ENCODE results near the gene RSPO1.

The RSPO1 gene

DNA sequence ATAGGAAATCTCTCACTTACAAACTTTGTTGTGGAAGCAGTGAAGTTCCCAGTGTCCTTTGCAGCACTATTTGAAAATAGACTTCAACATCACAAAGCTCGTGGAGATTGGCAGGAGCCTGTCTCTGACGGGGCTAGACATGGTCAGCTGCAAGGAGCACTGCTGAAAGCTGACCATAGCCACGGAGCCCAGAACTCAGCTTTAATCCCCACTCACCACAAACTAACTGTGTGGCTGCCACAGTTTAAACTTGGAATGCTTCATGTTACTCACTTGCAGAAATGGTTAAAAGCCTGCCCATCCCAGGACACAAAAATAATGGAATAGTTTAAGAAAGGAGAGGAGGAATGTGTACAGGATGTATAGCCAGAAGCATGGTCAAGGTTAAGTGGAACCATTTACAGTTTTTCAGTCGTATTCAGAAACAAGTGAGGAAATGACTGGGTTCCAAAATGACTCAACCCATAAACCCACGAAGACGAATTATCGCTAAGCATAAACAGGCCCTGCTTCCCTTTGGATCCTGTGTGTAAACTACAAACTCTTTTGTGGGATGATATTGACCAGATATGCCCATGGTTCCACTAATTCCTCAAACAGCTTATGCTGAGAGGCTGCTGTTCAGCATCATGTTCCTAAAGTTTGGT lies 59.7 kb downstream of the RSPO1 start:
- no peak overlapping the region for H3K4me3 ChIP-seq (ENCODE audit: low read depth, low read length)
- TF ChIP-seq, protein P1, sequence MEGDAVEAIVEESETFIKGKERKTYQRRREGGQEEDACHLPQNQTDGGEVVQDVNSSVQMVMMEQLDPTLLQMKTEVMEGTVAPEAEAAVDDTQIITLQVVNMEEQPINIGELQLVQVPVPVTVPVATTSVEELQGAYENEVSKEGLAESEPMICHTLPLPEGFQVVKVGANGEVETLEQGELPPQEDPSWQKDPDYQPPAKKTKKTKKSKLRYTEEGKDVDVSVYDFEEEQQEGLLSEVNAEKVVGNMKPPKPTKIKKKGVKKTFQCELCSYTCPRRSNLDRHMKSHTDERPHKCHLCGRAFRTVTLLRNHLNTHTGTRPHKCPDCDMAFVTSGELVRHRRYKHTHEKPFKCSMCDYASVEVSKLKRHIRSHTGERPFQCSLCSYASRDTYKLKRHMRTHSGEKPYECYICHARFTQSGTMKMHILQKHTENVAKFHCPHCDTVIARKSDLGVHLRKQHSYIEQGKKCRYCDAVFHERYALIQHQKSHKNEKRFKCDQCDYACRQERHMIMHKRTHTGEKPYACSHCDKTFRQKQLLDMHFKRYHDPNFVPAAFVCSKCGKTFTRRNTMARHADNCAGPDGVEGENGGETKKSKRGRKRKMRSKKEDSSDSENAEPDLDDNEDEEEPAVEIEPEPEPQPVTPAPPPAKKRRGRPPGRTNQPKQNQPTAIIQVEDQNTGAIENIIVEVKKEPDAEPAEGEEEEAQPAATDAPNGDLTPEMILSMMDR (IDR thresholded peaks at IDR 0.05; ENCODE audit: borderline replicate concordance, insufficient read depth, low read depth, low read length) = no peak

GRCh38 chr1:37570528-37571334 lies 64.0 kb downstream of the RSPO1 start:
- TF ChIP-seq, protein P1 (IDR thresholded peaks at IDR 0.05; ENCODE audit: borderline replicate concordance, insufficient read depth, low read depth, low read length) = no peak
- H3K4me3 ChIP-seq (ENCODE audit: low read depth, low read length) = no peak overlapping the region

DNA sequence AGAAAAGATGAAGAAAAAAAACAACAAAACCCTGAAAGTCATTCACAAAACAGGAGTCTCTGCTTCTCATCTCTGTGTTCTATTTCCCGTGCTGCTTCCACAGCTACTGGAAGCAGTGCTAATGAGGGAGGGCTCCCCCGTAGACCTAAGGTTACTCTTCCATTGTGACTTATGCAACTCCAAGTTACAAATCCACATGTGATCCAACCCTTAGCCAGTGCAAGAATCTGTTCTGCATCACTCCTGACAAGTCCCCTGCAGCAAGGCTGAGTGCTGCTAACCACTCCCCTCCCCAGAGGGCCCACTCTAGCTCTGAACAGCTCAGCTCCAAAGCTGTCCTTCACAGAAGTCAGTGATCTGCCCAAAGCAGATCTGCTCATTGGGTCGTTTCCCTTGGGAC lies 67.7 kb downstream of the RSPO1 start:
- H3K4me3 ChIP-seq (ENCODE audit: low read depth, low read length) = no peak overlapping the region
- TF ChIP-seq, protein P1 (IDR thresholded peaks at IDR 0.05; ENCODE audit: borderline replicate concordance, insufficient read depth, low read depth, low read length) = no peak

GRCh38 chr1:37564892-37565291 lies 69.8 kb downstream of the RSPO1 start:
- no peak overlapping the region for H3K4me3 ChIP-seq (ENCODE audit: low read depth, low read length)

DNA sequence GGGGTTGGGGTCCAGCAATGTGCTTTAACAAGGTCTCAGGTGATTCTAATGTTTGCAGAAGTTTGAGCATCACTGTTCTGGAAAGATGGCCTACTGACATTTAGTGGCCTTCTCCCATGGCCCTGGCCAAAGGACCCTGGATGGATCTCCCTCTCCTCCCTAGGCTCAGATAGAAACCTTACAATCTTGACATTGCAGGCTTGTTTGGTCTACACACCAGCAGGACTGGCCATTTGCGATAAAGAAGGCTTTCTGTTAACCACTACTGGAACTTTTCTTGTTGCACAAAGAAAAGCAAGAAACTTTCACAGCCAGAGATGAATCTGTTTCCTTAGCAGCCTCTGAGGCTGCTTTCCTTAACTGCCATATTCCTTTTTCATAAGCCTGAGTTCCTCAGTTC lies 71.7 kb downstream of the RSPO1 start:
- no peak overlapping the region for H3K4me3 ChIP-seq (ENCODE audit: low read depth, low read length)
- TF ChIP-seq, protein P1 (IDR thresholded peaks at IDR 0.05; ENCODE audit: borderline replicate concordance, insufficient read depth, low read depth, low read length) = no peak

More at GRCh38 chr1:37564892-37565291, 69.8 kb downstream of the RSPO1 start:
- TF ChIP-seq, protein P1 (IDR thresholded peaks at IDR 0.05; ENCODE audit: borderline replicate concordance, insufficient read depth, low read depth, low read length) = no peak

All from GM12875 (cell line).